ENCODE measurements around the gene SHISAL1.

- TF ChIP-seq GATA2 (IDR thresholded peaks at IDR 0.05; ENCODE audit: low read depth, low read length) (no peak), GATA3 (IDR thresholded peaks at IDR 0.05; ENCODE audit: low read depth, low read length) (no peak)
These were observed 3.1 kb downstream of the SHISAL1 start for GRCh38 chr22:44309647-44310046.

Measured in SH-SY5Y (cell line).